Common myeloid progenitor, CD34-positive (primary cell): ENCODE data around the gene KCNMA1.

Source experiments
- CTCF ChIA-PET: fragments of 350-600 bp; sonication (Branson Sonifier 250); formaldehyde crosslinking; loops from one replicate; lab custom pipeline; 2021; ENCODE audit warnings: antibody characterized with exemption; lab: Charles Lee
- POLR2A ChIA-PET: fragments of 350-600 bp; sonication (Branson Sonifier 250); formaldehyde crosslinking; loops from one replicate; lab custom pipeline; 2021; ENCODE audit warnings: antibody characterized with exemption; lab: Charles Lee
- DNase-seq, 3 donors: peaks; one replicate each; pipeline versions ENCODE4 v3.0.0 to v3.0.0-alpha.2; 2013
- H3K27ac ChIP-seq, 2 experiments: 1 replicate in 1 of 2; 2 replicates in 1 of 2; pipeline ENCODE4 v1.7.0; 2013; ENCODE audit warnings: inconsistent platforms in 2 of 2, low read length in 2 of 2, mild to moderate bottlenecking in 2 of 2, low read depth in 1 of 2, moderate library complexity in 1 of 2; ENCODE audit not compliant: severe bottlenecking in 2 of 2, insufficient read depth in 1 of 2, poor library complexity in 1 of 2
- H3K27me3 ChIP-seq, 5 experiments: replicated peaks in 2 of 5; 1 replicate in 3 of 5; 2 replicates in 2 of 5; pipeline versions ENCODE4 v1.6.1 to v1.7.0; 2013; ENCODE audit warnings: low read length in 4 of 5, mild to moderate bottlenecking in 2 of 5, moderate library complexity in 2 of 5, inconsistent platforms in 1 of 5; ENCODE audit not compliant: insufficient read depth in 5 of 5, control insufficient read depth in 4 of 5
- H3K36me3 ChIP-seq, 4 experiments: 1 replicate in 2 of 4; 2 replicates in 2 of 4; pipeline versions ENCODE4 v1.6.1 to v1.7.0; 2013; ENCODE audit warnings: low read length in 3 of 4, control low read depth in 1 of 4, mild to moderate bottlenecking in 1 of 4; ENCODE audit not compliant: control insufficient read depth in 4 of 4, insufficient read depth in 4 of 4
- H3K4me1 ChIP-seq, 4 experiments: 1 replicate in 3 of 4; 2 replicates in 1 of 4; pipeline versions ENCODE4 v1.6.1 to v1.7.1; 2013; ENCODE audit warnings: low read length in 3 of 4, mild to moderate bottlenecking in 3 of 4, control low read depth in 1 of 4, inconsistent platforms in 1 of 4, moderate library complexity in 1 of 4; ENCODE audit not compliant: control insufficient read depth in 4 of 4, insufficient read depth in 4 of 4; ENCODE audit errors: control extremely low read depth in 1 of 4
- H3K4me3 ChIP-seq, 7 experiments: 1 replicate in 4 of 7; 2 replicates in 3 of 7; pipeline versions ENCODE4 v1.5.1 to v1.7.0; 2013; ENCODE audit warnings: mild to moderate bottlenecking in 7 of 7, low read length in 6 of 7, moderate library complexity in 6 of 7, inconsistent platforms in 2 of 7, low read depth in 2 of 7, control low read depth in 1 of 7; ENCODE audit not compliant: insufficient read depth in 4 of 7, control insufficient read depth in 1 of 7; ENCODE audit errors: extremely low read depth in 1 of 7
- H3K9me3 ChIP-seq, 5 experiments: 1 replicate in 4 of 5; 2 replicates in 1 of 5; pipeline versions ENCODE4 v1.6.1 to v1.7.1; 2013; ENCODE audit warnings: low read length in 4 of 5, mild to moderate bottlenecking in 2 of 5, inconsistent platforms in 1 of 5, low read depth in 1 of 5, moderate library complexity in 1 of 5; ENCODE audit not compliant: control insufficient read depth in 4 of 5, insufficient read depth in 2 of 5; ENCODE audit errors: control extremely low read depth in 1 of 5
- WGBS: methylation state at CpG from one replicate; pipeline ENCODE4 v1.1.5; 2013; ENCODE audit not compliant: insufficient coverage; 5-methylcytosine and 5-hydroxymethylcytosine counted together

Gene KCNMA1

DNA sequence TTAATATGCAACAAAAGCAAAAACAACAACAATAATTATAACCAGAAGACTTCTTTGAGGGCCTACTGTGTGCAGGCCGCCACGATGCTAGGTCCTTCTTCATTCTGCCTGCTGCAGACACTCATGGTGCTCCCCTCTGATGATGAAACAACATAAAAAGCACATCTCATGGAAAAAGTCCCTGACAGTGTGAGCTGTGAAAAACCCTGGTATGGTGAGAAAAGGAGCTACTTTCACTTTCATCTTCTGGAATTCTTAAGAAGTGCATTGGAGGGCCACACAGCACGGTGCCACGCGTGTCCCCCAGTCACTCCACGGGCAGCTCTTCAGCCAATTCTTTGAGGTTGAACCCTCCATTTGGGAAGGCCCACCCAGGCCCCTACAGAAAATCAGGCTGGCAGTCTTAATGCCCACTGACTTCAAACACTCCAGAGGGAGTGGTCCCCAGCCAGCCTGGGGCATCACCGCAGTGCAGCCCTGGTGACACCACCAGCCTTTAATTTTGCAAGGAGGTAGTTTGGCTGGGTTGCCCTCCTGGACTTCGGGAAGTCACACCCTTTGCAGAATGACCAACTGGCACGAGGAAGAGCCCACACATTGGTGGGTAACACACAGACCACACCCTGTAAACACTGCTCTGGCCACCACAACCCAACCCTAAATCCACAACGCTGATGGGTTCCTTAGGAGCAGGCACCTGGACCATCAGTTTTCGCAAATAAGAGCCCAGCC lies 7.7 kb downstream of the KCNMA1 start:
- 76% methylated on average over 8 of the region's 11 CpGs for WGBS
- Histone ChIP-seq H3K4me3 (no peak overlapping the region), H3K4me1 (peaks cover 0 to 2% (median 0%) of the 10 kb centered on the region in 4 experiments), H3K27me3 (peaks cover 0 to 33% (median 17%) of the 10 kb centered on the region in 5 experiments), H3K36me3 (no peaks in the 10 kb centered on the region), H3K9me3 (no peaks in the 10 kb centered on the region), H3K27ac (no peak overlapping the region)
- peak in 2 of 3 donors; percentile 32 to 38 for DNase-seq
- POLR2A ChIA-PET, result interaction anchor here (0.9 kb wide), 1 partner anchor 10 kb away, joined by 3 read pairs; no protein-coding TSS in a partner anchor
- CTCF ChIA-PET, result interaction anchor here (1.1 to 1.6 kb wide), 6 partner anchors 10 to 461 kb away, joined by 3 to 9 read pairs (median 4); no protein-coding TSS in a partner anchor

DNA sequence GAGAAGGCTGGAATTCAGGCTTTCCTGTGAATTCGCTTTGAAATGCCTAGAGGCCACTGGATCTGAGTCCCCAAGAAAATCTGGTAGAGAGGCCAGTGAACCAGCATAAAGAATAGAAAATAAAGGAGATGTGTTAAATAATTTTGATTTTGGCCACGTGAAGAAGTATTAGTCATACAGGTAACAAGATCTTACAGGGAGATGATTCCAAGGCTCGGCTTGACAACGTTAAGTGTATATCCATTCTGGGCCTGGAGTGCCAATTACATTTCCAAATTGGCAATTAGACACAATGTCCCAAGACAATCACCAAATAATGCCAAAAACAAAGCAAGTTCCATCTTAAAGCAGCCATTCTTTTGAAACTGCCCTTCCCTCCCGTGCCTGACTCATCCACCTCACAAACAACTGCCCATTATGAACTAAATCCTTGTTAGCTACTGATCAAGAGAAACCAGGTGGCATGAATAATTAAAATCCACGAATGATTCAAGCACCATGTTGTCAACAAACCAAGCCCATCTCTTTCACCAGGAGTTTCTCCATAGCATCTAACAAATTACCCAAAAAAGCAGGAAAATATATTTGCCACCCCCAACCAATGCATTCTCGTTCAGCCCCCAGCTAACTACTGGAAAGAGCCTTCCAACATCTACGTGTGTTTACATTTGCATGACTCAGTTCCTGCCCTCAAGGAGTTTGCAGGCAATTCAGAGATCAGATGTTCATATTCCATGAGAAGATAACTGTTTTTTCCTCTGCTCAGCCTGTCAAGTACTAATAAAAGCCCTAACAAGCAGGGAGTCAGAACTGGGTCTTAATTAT lies 8.5 kb downstream of the KCNMA1 start:
- 90% methylated on average over 8 of the region's 8 CpGs for WGBS
- peaks cover 0 to 24% (median 10%) of the 10 kb centered on the region in 5 experiments for H3K27me3 ChIP-seq
- DNase-seq, result no peak
- H3K36me3 ChIP-seq, result no peaks in the 10 kb centered on the region
- no peaks in the 10 kb centered on the region for H3K9me3 ChIP-seq
- CTCF ChIA-PET, result interaction anchor here (1.1 to 1.6 kb wide), 6 partner anchors 10 to 460 kb away, joined by 3 to 9 read pairs (median 4); no protein-coding TSS in a partner anchor
- H3K4me3 ChIP-seq, result no peak overlapping the region
- H3K27ac ChIP-seq, result no peak overlapping the region
- POLR2A ChIA-PET, result interaction anchor here (0.9 kb wide), 1 partner anchor 9 kb away, joined by 3 read pairs; no protein-coding TSS in a partner anchor
- peaks cover 0 to 2% (median 0%) of the 10 kb centered on the region in 4 experiments for H3K4me1 ChIP-seq

DNA sequence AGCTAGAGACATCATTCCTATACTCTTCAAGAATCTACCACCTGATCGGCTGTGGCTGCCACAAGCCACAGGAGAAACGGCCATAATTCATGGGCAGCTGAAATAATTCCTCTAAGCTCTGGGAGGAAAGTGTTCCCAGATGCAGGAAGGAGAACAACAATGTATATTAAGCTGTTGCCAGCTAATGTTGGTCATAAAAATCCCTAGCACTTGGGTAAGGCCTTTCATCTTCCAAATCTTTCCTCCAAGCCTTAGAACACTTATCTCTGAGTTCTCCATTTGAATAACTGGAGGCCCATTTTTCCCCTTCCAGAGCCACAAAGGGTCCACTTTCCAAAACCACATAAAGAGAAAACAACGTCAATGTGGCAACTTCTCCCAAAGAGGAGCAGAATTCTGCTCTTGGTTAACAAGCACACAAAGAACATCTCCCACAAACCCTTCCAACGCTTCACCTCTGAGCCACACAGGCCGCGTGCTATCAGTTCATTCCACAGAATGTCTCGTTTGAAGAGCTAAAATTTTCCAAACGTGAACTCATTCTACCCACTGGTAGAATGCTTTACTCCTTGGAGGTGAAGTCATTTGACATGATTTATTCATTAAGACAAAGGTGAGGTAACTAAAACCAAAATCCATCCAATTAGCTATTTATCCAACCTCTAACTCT lies 11.2 kb downstream of the KCNMA1 start:
- WGBS, result 73% methylated on average over 6 of the region's 8 CpGs
- CTCF ChIA-PET, result interaction anchor here (1.0 kb wide), 1 partner anchor 10 kb away, joined by 3 read pairs; no protein-coding TSS in a partner anchor
- peaks cover 0 to 3% (median 0%) of the 10 kb centered on the region in 5 experiments for H3K27me3 ChIP-seq

DNA sequence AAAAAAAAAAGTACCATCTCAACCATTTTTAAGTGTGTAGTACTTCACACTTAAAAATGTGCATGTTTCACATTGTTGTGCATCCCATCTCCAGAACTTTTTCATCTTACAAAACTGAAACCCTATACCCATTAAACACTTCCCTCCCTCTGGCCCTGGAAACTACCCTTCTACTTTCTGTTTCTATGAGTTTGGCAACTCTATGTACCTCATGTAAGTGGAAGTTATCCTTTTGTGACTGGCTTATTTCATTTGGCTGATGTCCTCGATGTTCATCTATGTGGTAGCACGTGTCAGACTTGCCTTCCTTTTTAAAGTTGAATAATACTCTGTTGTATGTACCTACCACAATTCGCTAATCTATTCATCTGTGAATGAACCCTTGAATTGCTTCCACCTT lies 12.2 kb downstream of the KCNMA1 start:
- Histone ChIP-seq H3K4me1 (peaks cover 2 to 20% (median 6%) of the 10 kb centered on the region in 4 experiments), H3K36me3 (no peaks in the 10 kb centered on the region), H3K27ac (no peak overlapping the region), H3K9me3 (no peaks in the 10 kb centered on the region), H3K27me3 (no peaks in the 10 kb centered on the region), H3K4me3 (no peak overlapping the region)
- CTCF ChIA-PET, result no interaction called here
- no CpG with 5 or more reads among the region's 3 CpGs for WGBS
- no peak for DNase-seq
- POLR2A ChIA-PET, result no interaction called here

More for the DNA sequence above, 11.2 kb downstream of the KCNMA1 start:
- Histone ChIP-seq H3K4me1 (peaks cover 2 to 11% (median 6%) of the 10 kb centered on the region in 4 experiments), H3K9me3 (no peaks in the 10 kb centered on the region), H3K27ac (no peak overlapping the region), H3K36me3 (no peaks in the 10 kb centered on the region), H3K4me3 (no peak overlapping the region)
- POLR2A ChIA-PET, result no interaction called here
- no peak for DNase-seq

DNA sequence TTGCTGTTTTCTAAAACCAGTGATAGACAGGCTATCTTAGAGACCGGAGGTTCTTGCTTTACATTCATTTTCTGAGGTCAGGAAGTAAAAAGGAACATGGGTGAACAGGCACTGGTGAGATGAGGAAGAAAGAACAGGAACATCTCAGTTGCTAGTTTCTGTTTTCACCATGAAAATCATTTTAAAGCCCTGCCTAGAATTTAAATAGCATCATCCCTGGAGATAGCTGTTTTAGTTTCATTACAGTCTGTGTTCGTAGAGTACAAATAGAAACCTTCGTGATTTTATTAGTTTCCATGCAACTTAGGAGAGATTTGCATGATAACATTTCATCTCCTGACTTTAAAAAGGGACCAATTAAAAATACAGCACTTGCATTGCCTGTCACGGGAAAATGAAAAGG lies 14.7 kb downstream of the KCNMA1 start:
- DNase-seq, result peak in 2 of 3 donors; percentile 56 to 66
- H3K9me3 ChIP-seq, result no peaks in the 10 kb centered on the region
- ChIA-PET CTCF (no interaction called here), POLR2A (no interaction called here)
- H3K4me1 ChIP-seq, result peaks cover 2 to 27% (median 5%) of the 10 kb centered on the region in 4 experiments
- H3K27me3 ChIP-seq, result no peaks in the 10 kb centered on the region
- WGBS, result 0% methylated on average over 1 of the region's 4 CpGs
- peak overlapping the region in 1 of 2 experiments; percentile 40 for H3K27ac ChIP-seq
- no peaks in the 10 kb centered on the region for H3K36me3 ChIP-seq
- H3K4me3 ChIP-seq, result peak overlapping the region in 1 of 7 experiments; percentile 46

DNA sequence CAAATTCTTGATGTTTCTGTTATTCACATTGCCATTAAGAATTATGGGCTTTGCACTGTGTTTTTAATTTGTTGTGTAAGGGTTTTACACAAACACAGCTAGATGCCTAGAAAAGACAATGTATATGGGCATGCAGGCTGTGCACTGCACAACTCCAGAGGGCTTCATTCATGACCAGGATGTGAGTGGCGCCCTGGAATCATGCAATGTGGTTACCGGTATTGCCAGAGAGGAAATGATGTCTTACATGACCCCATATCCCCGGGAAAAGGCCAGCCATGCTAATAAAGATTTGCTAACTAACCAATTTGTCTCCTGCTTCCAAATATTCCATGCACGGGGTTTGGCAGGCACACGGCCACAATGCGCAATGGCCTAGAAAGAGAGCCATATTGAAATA lies 16.9 kb downstream of the KCNMA1 start:
- ChIA-PET POLR2A (no interaction called here), CTCF (no interaction called here)
- Histone ChIP-seq H3K4me1 (peaks cover 2 to 27% (median 5%) of the 10 kb centered on the region in 4 experiments), H3K9me3 (no peaks in the 10 kb centered on the region), H3K36me3 (no peaks in the 10 kb centered on the region), H3K27me3 (no peaks in the 10 kb centered on the region), H3K27ac (no peak overlapping the region), H3K4me3 (no peak overlapping the region)
- DNase-seq, result no peak
- WGBS, result 62% methylated on average over 3 of the region's 6 CpGs
